K562 (cell line): ENCODE data around the gene HIPK2. TPM values are rescaled to one million over a fixed set of nuclear protein-coding genes. Genes with fewer than 3 reads are reported as not detected.

ENCODE experiments used
- DMBX1 ChIP-seq: fragments of 250-450 bp; sonication (Bioruptor Pico); IDR thresholded peaks from 2 replicates; pipeline ENCODE4 v1.8.0; 2022; ENCODE audit warnings: inconsistent platforms, mild to moderate bottlenecking, moderate library complexity, borderline replicate concordance
- FOSL1 ChIP-seq: fragments of 200-800 bp; sonication (Bioruptor generic); conservative IDR thresholded peaks from 2 replicates; pipeline ENCODE4 v1.6.1; 2016; ENCODE audit warnings: missing genetic modification characterization, missing compliant biosample characterization
- HDAC1 ChIP-seq, 2 experiments: fragments of 450-650 bp; IDR thresholded peaks; 2 replicates each; pipeline ENCODE4 v1.6.1; 2016 to 2017; ENCODE audit warnings: inconsistent platforms in 1 of 2, mild to moderate bottlenecking in 1 of 2, moderate library complexity in 1 of 2
- SRF ChIP-seq, 2 experiments: fragments of 250-450, 450-650 bp in 1 of 2; sonication (Bioruptor Pico) in 1 of 2; sonication (generic) in 1 of 2; formaldehyde crosslinking; IDR thresholded peaks; 2 replicates each; pipeline versions ENCODE4 v1.5.0 to v1.5.1; 2020 to 2022; ENCODE audit warnings: mild to moderate bottlenecking in 1 of 2, missing genetic modification reagents in 1 of 2
- ZFX ChIP-seq: sonication (generic); formaldehyde crosslinking; IDR thresholded peaks from 2 replicates; pipeline ENCODE4 v1.8.0; 2022; ENCODE audit warnings: mild to moderate bottlenecking, missing genetic modification reagents, moderate library complexity
- ZNF766 ChIP-seq: fragments of 200-800 bp; sonication (Bioruptor generic); conservative IDR thresholded peaks from 2 replicates; pipeline ENCODE4 v1.6.1; 2016; ENCODE audit warnings: missing genetic modification characterization, missing compliant biosample characterization
- polyA plus RNA-seq, 8 experiments: library from polyadenylated mRNA; depleted of rRNA in 4 of 8; stranded (reverse) in 5 of 8; unstranded in 3 of 8; fragments of >200 nt; fragmentation: Nextera tagmentation in 2 of 8; fragmentation: Illumina TruSeq in 1 of 8; extraction: Ambion mirVana in 2 of 8; extraction: Trizol in 1 of 8; gene quantifications; 2 replicates each; pipeline versions ENCODE4 v1.2.1 to v1.2.3, GENCODE V29; 2011 to 2014; ENCODE audit warnings: inconsistent platforms in 1 of 8, missing spikeins in 1 of 8
- total RNA-seq, 7 experiments: library from RNA; depleted of rRNA in 6 of 7; stranded (reverse); fragments of >200 nt in 6 of 7; fragmentation: Illumina TruSeq in 2 of 7; extraction: Trizol in 2 of 7; gene quantifications; 2 replicates each; pipeline versions ENCODE4 v1.2.1 to v1.2.3, GENCODE V29; 2011 to 2021; ENCODE audit warnings: low replicate concordance in 1 of 7
- TF ChIP-seq, protein P1 (sequence below): fragments of 250-450 bp; sonication (Bioruptor Pico); IDR thresholded peaks from 2 replicates; pipeline ENCODE4 v1.4.0; 2020
- TF ChIP-seq, protein P2 (sequence below): fragments of 450-650 bp; IDR thresholded peaks from 2 replicates; pipeline ENCODE4 v1.6.1; 2017; ENCODE audit warnings: antibody characterized with exemption, mild to moderate bottlenecking
- TF ChIP-seq, protein P3 (sequence below): sonication (generic); formaldehyde crosslinking; IDR thresholded peaks from 2 replicates; pipeline ENCODE4 v1.8.1; 2023; ENCODE audit warnings: mild to moderate bottlenecking, missing genetic modification reagents

Gene HIPK2
- total and polyA plus RNA-seq, 9 of the 15 experiments (the other 6 are each of a cell fraction or from before 2014, with no cell fraction given), result 0.69 to 19.8 (median 5.1) TPM

DNA sequence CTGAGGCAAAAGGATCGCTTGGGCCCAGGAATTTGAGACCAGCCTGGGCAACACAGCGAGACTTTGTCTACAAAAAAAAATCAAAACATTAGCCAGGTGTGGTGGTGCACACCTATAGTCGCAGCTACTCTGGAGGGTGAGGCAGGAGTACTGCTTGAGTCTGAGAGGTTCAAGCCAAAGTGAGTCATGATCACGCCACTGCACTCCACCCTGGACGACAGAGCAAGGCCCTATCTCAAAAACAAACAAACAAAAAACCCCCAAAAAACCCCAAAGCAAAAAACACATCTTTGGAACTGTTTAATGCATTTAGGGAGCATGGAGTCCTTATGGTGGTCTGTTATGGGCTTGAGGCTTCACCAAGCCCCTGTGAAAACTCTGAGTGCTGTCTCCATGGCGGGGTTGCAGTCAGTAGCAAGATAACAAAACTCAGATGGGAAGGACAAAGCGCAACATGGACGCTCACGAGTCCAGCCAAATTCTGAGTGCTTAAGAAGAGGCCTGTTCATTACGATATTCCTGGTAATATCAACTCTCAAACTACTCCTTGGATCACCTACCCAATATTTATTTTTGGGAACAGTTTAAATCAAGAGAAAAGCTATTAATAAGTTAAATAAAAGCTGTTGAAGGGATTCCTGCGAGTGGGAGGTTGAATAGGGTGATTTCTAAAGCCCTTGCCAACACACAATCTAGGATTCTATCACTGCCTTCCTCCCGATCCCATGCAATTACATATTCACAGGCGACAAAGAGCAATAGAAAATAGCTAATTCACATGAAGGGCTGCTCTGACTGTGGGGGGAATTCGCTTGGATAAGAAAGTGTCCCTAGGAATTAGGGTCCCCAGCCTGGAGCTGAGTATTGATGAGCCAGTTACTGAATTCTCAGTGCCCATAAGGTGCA is 123.3 kb downstream of the HIPK2 start (continued):
- TF ChIP-seq, protein P1, sequence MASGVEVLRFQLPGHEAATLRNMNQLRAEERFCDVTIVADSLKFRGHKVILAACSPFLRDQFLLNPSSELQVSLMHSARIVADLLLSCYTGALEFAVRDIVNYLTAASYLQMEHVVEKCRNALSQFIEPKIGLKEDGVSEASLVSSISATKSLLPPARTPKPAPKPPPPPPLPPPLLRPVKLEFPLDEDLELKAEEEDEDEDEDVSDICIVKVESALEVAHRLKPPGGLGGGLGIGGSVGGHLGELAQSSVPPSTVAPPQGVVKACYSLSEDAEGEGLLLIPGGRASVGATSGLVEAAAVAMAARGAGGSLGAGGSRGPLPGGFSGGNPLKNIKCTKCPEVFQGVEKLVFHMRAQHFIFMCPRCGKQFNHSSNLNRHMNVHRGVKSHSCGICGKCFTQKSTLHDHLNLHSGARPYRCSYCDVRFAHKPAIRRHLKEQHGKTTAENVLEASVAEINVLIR (CRISPR knock-in tag), result no peak
- TF ChIP-seq, protein P2, sequence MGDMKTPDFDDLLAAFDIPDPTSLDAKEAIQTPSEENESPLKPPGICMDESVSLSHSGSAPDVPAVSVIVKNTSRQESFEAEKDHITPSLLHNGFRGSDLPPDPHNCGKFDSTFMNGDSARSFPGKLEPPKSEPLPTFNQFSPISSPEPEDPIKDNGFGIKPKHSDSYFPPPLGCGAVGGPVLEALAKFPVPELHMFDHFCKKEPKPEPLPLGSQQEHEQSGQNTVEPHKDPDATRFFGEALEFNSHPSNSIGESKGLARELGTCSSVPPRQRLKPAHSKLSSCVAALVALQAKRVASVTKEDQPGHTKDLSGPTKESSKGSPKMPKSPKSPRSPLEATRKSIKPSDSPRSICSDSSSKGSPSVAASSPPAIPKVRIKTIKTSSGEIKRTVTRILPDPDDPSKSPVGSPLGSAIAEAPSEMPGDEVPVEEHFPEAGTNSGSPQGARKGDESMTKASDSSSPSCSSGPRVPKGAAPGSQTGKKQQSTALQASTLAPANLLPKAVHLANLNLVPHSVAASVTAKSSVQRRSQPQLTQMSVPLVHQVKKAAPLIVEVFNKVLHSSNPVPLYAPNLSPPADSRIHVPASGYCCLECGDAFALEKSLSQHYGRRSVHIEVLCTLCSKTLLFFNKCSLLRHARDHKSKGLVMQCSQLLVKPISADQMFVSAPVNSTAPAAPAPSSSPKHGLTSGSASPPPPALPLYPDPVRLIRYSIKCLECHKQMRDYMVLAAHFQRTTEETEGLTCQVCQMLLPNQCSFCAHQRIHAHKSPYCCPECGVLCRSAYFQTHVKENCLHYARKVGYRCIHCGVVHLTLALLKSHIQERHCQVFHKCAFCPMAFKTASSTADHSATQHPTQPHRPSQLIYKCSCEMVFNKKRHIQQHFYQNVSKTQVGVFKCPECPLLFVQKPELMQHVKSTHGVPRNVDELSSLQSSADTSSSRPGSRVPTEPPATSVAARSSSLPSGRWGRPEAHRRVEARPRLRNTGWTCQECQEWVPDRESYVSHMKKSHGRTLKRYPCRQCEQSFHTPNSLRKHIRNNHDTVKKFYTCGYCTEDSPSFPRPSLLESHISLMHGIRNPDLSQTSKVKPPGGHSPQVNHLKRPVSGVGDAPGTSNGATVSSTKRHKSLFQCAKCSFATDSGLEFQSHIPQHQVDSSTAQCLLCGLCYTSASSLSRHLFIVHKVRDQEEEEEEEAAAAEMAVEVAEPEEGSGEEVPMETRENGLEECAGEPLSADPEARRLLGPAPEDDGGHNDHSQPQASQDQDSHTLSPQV, result peak; percentile 63; the same call in 1 of the 2 replicates
- peak; percentile 29; the same call in 1 of the 2 replicates for TF ChIP-seq DMBX1
- TF ChIP-seq HDAC1 (IDR thresholded peaks at IDR 0.05), result 0 out of 4 replicates have a peak, but pooled peaks of 1 of the 2 experiments have one; percentile 8
- TF ChIP-seq, protein P3, sequence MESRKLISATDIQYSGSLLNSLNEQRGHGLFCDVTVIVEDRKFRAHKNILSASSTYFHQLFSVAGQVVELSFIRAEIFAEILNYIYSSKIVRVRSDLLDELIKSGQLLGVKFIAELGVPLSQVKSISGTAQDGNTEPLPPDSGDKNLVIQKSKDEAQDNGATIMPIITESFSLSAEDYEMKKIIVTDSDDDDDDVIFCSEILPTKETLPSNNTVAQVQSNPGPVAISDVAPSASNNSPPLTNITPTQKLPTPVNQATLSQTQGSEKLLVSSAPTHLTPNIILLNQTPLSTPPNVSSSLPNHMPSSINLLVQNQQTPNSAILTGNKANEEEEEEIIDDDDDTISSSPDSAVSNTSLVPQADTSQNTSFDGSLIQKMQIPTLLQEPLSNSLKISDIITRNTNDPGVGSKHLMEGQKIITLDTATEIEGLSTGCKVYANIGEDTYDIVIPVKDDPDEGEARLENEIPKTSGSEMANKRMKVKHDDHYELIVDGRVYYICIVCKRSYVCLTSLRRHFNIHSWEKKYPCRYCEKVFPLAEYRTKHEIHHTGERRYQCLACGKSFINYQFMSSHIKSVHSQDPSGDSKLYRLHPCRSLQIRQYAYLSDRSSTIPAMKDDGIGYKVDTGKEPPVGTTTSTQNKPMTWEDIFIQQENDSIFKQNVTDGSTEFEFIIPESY (CRISPR knock-in tag), result peak; percentile 61; the same call in 1 of the 2 replicates
- peak in 1 of 2 experiments; percentile 77; a peak in 1 of 4 replicates for TF ChIP-seq SRF (CRISPR knock-in tag; IDR thresholded peaks at IDR 0.05)
- TF ChIP-seq ZFX (CRISPR knock-in tag), result peak; percentile 36
- TF ChIP-seq ZNF766, result 0 out of 2 replicates have a peak, but pooled peaks have one; percentile 36
- peak; percentile 91 for TF ChIP-seq FOSL1 (tag)
